Measurements from ENCODE around the gene PSMB5.
"Not testable (repeated sequence)": the region's sequence is repeated elsewhere in the genome, so short reads cannot be mapped to it uniquely, and the experiment has no call there.

PSMB5 gene

DNA sequence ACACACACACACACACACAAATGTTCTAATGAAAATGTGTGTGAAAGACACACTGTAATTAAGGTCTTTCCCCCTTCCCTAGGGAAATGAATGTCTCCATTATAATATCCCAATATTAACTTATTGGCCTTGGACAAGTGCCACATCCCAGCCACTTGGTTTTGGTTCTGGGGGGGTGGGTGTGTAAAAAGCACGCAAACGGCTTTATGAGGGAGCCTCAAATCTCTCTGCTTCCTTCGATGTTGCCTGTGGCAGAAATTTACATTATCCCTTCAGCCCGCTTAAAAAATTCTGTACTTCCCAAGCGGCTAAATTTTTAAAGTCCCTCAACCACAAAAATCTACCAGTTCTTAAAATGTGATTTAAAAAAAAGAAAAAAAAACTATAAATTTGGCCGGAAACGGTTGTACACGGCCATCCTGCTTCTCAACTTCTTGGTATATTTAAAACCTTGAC, 25.2 kb downstream of the PSMB5 start:
- peak; percentile 39 for TF ChIP-seq ZNF384 (IDR thresholded peaks at IDR 0.05)
- TF ChIP-seq HDGF (IDR thresholded peaks at IDR 0.05; ENCODE audit: borderline replicate concordance) = no peak
- TF ChIP-seq SP1 (IDR thresholded peaks at IDR 0.05) = no peak
- DNase-seq (ENCODE audit: extremely low spot score) = no peak
- CTCF ChIA-PET = no interaction called here
- POLR2A ChIA-PET = interaction anchor here (0.9 to 1.2 kb wide), 4 partner anchors 13 to 85 kb away, joined by 3 to 5 read pairs (median 3); partner anchors contain the start of genes ACIN1, C14orf119 and HAUS4

DNA sequence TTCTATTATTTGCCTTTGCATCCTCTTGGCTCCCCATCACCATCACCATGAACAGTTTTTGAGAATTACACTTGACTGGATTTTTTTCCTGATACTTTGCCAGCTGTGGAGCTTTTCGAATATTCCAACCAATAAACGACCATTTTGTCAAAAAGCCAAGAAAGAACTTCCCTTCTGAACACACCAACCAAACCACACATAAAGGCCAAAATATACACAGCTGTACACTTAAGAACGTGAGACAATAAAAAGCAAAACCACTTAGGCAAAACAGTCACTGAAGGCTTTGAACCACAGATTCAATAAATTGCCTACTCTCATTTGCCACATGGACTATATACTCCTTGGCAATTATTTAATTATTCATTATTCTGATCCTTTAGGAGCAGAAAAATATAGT, 25.9 kb downstream of the PSMB5 start:
- DNase-seq (ENCODE audit: extremely low spot score) = no peak
- CTCF ChIA-PET = no interaction called here
- POLR2A ChIA-PET = interaction anchor here (0.9 to 3.6 kb wide), 5 partner anchors 12 to 86 kb away, joined by 3 to 65 read pairs (median 3); partner anchors contain the start of genes ACIN1, C14orf119 and HAUS4
- TF ChIP-seq BHLHE40 (IDR thresholded peaks at IDR 0.05; ENCODE audit: borderline replicate concordance) = no peak
- TF ChIP-seq SUZ12 (IDR thresholded peaks at IDR 0.05) = no peak
- TF ChIP-seq HDGF (IDR thresholded peaks at IDR 0.05; ENCODE audit: borderline replicate concordance) = no peak
- TF ChIP-seq NFRKB (IDR thresholded peaks at IDR 0.05) = no peak
- no peak for TF ChIP-seq L3MBTL2 (conservative IDR thresholded peaks at IDR 0.05)
- no peak for TF ChIP-seq TARDBP (IDR thresholded peaks at IDR 0.05)
- TF ChIP-seq, protein P1, sequence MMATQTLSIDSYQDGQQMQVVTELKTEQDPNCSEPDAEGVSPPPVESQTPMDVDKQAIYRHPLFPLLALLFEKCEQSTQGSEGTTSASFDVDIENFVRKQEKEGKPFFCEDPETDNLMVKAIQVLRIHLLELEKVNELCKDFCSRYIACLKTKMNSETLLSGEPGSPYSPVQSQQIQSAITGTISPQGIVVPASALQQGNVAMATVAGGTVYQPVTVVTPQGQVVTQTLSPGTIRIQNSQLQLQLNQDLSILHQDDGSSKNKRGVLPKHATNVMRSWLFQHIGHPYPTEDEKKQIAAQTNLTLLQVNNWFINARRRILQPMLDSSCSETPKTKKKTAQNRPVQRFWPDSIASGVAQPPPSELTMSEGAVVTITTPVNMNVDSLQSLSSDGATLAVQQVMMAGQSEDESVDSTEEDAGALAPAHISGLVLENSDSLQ (IDR thresholded peaks at IDR 0.05) = no peak
- TF ChIP-seq FOXM1 (IDR thresholded peaks at IDR 0.05; ENCODE audit: borderline replicate concordance) = no peak
- no peak for TF ChIP-seq FOXK2 (IDR thresholded peaks at IDR 0.05)
- TF ChIP-seq FOXA1 (IDR thresholded peaks at IDR 0.05) = no peak
- TF ChIP-seq ELF4 (IDR thresholded peaks at IDR 0.05) = no peak
- TF ChIP-seq CTBP1 (IDR thresholded peaks at IDR 0.05; ENCODE audit: borderline replicate concordance) = no peak
- TF ChIP-seq ARNT (IDR thresholded peaks at IDR 0.05) = no peak
- TF ChIP-seq ZNF384 (IDR thresholded peaks at IDR 0.05) = no peak
- no peak for TF ChIP-seq LEF1 (IDR thresholded peaks at IDR 0.05; ENCODE audit: borderline replicate concordance)

DNA sequence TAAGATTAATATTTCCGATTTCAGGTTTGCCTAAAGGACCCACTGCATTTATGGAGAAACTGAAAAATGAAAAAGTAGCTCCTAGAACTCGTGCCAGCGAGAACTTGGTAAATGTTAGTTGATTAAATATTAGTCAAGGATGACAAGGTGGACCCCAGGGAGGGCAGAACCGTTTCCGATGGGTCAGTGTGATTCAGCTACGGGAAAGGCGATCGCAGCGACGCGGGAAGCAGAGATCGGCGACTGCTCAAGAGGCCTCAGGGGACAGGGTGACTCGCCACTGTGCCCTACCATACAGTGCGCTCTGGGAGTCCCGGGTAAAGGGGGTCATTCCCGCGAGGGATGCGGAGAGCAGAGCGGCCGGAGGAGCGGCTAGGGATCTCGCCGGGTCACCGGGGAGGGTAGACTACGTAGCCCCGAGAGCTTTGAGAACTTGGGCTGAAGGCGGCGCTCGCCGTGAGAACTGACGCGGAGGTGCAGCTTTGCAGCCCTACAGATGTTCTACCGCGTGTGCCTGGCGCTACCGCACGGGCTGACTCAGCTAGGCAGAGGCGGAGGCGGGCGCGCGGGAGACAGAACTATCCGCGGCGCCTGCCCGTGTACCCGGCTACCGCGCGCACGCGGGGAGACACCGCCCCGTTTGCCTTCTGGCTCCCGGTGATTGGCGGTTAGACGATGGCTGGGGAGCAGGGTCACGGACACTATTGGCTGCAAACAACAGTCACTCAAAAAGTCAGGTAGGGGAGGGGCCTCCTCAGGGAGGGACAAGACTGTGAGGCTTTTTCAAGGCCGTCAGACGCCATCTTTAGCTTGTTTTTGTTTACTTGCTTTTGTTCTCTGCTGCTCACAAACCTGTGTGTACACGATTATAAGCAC, 27.9 kb downstream of the PSMB5 start:
- TF ChIP-seq FOXM1 (IDR thresholded peaks at IDR 0.05; ENCODE audit: borderline replicate concordance) (no peak), L3MBTL2 (conservative IDR thresholded peaks at IDR 0.05) (peak; percentile 91), SP1 (IDR thresholded peaks at IDR 0.05) (no peak), ELF4 (IDR thresholded peaks at IDR 0.05) (peak; percentile 52), NFRKB (IDR thresholded peaks at IDR 0.05) (peak; percentile 51; the same call in 1 of the 2 replicates), ARNT (IDR thresholded peaks at IDR 0.05) (no peak), TARDBP (IDR thresholded peaks at IDR 0.05) (peak; percentile 43; the same call in 1 of the 2 replicates), ZNF384 (IDR thresholded peaks at IDR 0.05) (no peak), SUZ12 (IDR thresholded peaks at IDR 0.05) (no peak), CTBP1 (IDR thresholded peaks at IDR 0.05; ENCODE audit: borderline replicate concordance) (0 out of 2 replicates have a peak, but pooled peaks have one; percentile 5), LEF1 (IDR thresholded peaks at IDR 0.05; ENCODE audit: borderline replicate concordance) (no peak), FOXK2 (IDR thresholded peaks at IDR 0.05) (no peak), FOXA1 (IDR thresholded peaks at IDR 0.05) (no peak)
- TF ChIP-seq, protein P1 (IDR thresholded peaks at IDR 0.05) = peak; percentile 99
- POLR2A ChIA-PET = interaction anchor here (0.6 to 3.6 kb wide), 43 partner anchors 8 to 413 kb away, joined by 3 to 65 read pairs (median 5); partner anchors contain the start of genes ACIN1, AJUBA, C14orf119 and CDH24
- CTCF ChIA-PET = interaction anchor here (0.6 to 2.5 kb wide), 10 partner anchors 10 to 124 kb away, joined by 3 to 37 read pairs (median 6); partner anchors contain the start of gene CDH24
- peak; percentile 96 for DNase-seq (ENCODE audit: extremely low spot score)

- TF ChIP-seq L3MBTL2 (conservative IDR thresholded peaks at IDR 0.05) = no peak
- TF ChIP-seq SP1 (IDR thresholded peaks at IDR 0.05) = no peak
- no peak for TF ChIP-seq NFRKB (IDR thresholded peaks at IDR 0.05)
- no peak for TF ChIP-seq ARNT (IDR thresholded peaks at IDR 0.05)
- no peak for TF ChIP-seq LEF1 (IDR thresholded peaks at IDR 0.05; ENCODE audit: borderline replicate concordance)
- TF ChIP-seq FOXK2 (IDR thresholded peaks at IDR 0.05) = no peak
- TF ChIP-seq FOXA1 (IDR thresholded peaks at IDR 0.05) = no peak
- TF ChIP-seq HDGF (IDR thresholded peaks at IDR 0.05; ENCODE audit: borderline replicate concordance) = no peak
- no peak for TF ChIP-seq CTBP1 (IDR thresholded peaks at IDR 0.05; ENCODE audit: borderline replicate concordance)
- TF ChIP-seq ZNF384 (IDR thresholded peaks at IDR 0.05) = no peak
- no peak for TF ChIP-seq SUZ12 (IDR thresholded peaks at IDR 0.05)
- no peak for TF ChIP-seq FOXM1 (IDR thresholded peaks at IDR 0.05; ENCODE audit: borderline replicate concordance)
- TF ChIP-seq BHLHE40 (IDR thresholded peaks at IDR 0.05; ENCODE audit: borderline replicate concordance) = no peak
- TF ChIP-seq ELF4 (IDR thresholded peaks at IDR 0.05) = no peak
- no peak for TF ChIP-seq TARDBP (IDR thresholded peaks at IDR 0.05)
- TF ChIP-seq, protein P1 (IDR thresholded peaks at IDR 0.05) = no peak
- DNase-seq (ENCODE audit: extremely low spot score) = no peak
- ChIA-PET POLR2A (interaction anchor here (0.9 to 3.6 kb wide), 23 partner anchors 8 to 412 kb away, joined by 3 to 65 read pairs (median 9); partner anchors contain the start of genes ACIN1, AJUBA, C14orf119 and CDH24), CTCF (interaction anchor here (0.6 to 2.5 kb wide), 8 partner anchors 11 to 124 kb away, joined by 3 to 37 read pairs (median 12); partner anchors contain the start of gene CDH24)
Measured at GRCh38 chr14:23006188-23006534, 28.5 kb downstream of the PSMB5 start.

DNA sequence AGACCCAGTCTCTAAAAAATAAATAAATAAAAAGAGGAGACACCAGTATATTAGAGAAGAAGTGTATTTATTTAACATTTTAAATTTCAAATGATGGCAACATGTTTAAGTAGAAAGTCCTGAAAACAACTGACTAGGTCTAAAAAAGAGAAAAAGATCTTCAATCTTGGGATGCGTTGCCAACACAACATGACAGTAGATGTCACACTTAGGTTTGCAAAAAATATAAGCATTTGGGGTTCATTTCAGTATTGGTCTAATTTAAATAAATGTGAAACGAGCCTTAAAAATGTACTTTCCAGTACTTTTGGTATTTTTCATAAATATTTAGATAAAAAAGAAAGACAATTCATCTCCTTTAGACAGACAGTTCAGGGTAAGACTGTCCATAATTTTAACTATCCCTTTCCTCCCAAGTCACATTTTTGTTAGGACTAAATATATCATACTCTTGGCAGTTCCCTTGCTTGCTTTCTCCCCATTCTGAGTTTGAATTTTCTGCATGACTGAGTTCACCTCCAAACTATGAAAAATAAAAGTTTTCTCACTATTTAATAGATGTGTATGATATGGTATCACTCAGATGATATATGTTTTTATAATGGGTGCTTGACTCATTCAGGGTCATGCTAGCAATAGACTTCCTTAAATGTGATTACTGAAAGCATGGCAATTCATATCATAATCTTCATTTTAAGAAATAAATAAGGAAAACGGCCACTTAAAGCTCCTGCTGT, 29.1 kb downstream of the PSMB5 start:
- TF ChIP-seq FOXA1 (IDR thresholded peaks at IDR 0.05) (no peak), LEF1 (IDR thresholded peaks at IDR 0.05; ENCODE audit: borderline replicate concordance) (no peak), ELF4 (IDR thresholded peaks at IDR 0.05) (no peak), FOXM1 (IDR thresholded peaks at IDR 0.05; ENCODE audit: borderline replicate concordance) (no peak), FOXK2 (IDR thresholded peaks at IDR 0.05) (no peak), TARDBP (IDR thresholded peaks at IDR 0.05) (no peak), ARNT (IDR thresholded peaks at IDR 0.05) (no peak), BHLHE40 (IDR thresholded peaks at IDR 0.05; ENCODE audit: borderline replicate concordance) (no peak), SP1 (IDR thresholded peaks at IDR 0.05) (no peak), L3MBTL2 (conservative IDR thresholded peaks at IDR 0.05) (no peak), HDGF (IDR thresholded peaks at IDR 0.05; ENCODE audit: borderline replicate concordance) (no peak), CTBP1 (IDR thresholded peaks at IDR 0.05; ENCODE audit: borderline replicate concordance) (no peak), NFRKB (IDR thresholded peaks at IDR 0.05) (no peak), SUZ12 (IDR thresholded peaks at IDR 0.05) (no peak), ZNF384 (IDR thresholded peaks at IDR 0.05) (no peak)
- TF ChIP-seq, protein P1 (IDR thresholded peaks at IDR 0.05) = no peak
- CTCF ChIA-PET = interaction anchor here (1.0 to 2.5 kb wide), 6 partner anchors 11 to 52 kb away, joined by 5 to 37 read pairs (median 15); partner anchors contain the start of gene CDH24
- POLR2A ChIA-PET = interaction anchor here (0.9 to 3.6 kb wide), 16 partner anchors 9 to 90 kb away, joined by 3 to 65 read pairs (median 18); partner anchors contain the start of genes ACIN1, AJUBA, C14orf119 and CDH24
- DNase-seq (ENCODE audit: extremely low spot score) = no peak

DNA sequence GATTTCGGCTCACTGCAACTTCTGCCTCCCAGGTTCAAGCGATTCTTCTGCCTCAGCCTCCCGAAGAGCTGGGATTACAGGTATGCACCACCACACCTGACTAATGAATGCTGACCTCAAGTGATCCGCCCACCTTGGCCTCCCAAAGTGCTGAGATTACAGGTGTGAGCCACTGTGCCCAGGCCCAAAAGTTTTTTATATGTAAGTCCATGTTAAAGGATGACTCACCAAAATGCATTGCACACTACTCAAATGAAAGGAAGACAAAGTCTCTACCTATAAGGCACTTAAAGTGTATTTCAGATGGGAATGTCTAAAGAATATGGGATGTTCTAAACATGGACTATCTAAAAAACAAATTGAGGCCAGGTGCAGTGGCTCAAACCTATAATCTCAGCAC, 30.4 kb downstream of the PSMB5 start:
- ChIA-PET CTCF (interaction anchor here (1.0 to 2.2 kb wide), 3 partner anchors 9 to 65 kb away, joined by 3 to 13 read pairs (median 4); partner anchors contain the start of gene CDH24), POLR2A (interaction anchor here (0.9 kb wide), 1 partner anchor 30 kb away, joined by 4 read pairs; the partner anchor contains the start of gene PSMB5)

More for the DNA sequence above, 30.4 kb downstream of the PSMB5 start:
- DNase-seq (ENCODE audit: extremely low spot score) = not testable (repeated sequence)
